HG02852 (cell line): ENCODE measurements around the gene PPP4R4.
"Not testable (repeated sequence)": the region's sequence is repeated elsewhere in the genome, so short reads cannot be mapped to it uniquely, and the experiment has no call there.

ENCODE experiments used
- ATAC-seq: cut with Tn5 transposase; IDR thresholded peaks from one replicate; pipeline ENCODE4 v1.9.1; 2021; ENCODE audit warnings: mild to moderate bottlenecking, moderate library complexity; ENCODE audit not compliant: unreplicated experiment

Gene PPP4R4

DNA sequence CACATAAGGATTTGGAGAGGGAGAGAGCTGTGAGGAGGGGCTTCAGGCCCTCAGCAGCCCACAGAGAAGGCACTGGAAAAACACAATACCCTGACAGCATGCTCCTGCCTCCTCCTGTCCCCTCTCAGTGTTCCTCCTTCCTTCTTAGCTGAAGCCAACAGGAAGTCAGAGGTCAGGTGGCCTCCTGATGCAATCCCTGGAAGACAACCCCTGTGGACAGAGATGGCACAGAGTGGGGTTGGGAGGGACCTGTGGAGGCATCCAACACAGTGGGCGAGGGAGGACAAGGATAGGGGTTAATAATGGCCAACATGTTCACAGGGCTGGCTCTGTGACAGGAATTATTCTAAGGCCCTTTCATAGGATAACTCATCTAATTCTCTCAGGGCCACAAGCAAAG, 29.4 kb upstream of the PPP4R4 start:
- ATAC-seq = no peak

- ATAC-seq = no peak
Observed at GRCh38 chr14:94145902-94146527, 28.1 kb upstream of the PPP4R4 start.

GRCh38 chr14:94152676-94153075, 21.4 kb upstream of the PPP4R4 start:
- ATAC-seq = no peak

DNA sequence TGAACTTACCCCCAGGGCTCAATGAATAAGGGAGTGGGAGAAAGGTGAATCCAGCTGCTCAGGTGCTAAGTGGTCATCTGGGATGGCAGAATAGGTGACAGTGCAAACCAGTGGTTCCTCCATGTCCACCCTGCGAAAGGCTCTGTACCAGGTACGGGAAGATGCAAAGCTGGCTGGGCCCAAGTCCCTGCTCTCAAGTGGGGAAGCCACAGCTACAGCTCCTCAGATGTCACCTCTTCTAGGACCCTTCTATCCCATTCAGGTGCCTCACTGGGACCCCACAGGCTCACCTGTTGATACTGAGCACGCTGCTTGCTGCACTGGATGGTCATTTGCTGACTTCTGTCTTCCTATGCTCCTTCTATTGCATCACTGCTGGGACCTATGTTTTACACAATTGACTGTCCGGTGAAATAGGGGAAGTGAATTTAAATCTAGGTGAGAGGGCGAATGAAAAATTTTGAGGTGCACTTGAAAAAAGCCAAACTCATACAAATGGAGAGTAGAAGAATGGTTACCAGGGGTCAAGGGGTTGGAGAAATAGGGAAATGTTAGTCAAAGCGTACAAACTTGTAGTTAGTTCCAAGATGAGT, 20.3 kb upstream of the PPP4R4 start:
- no peak for ATAC-seq

GRCh38 chr14:94156143-94156542, 18.0 kb upstream of the PPP4R4 start:
- ATAC-seq = not testable (repeated sequence)

DNA sequence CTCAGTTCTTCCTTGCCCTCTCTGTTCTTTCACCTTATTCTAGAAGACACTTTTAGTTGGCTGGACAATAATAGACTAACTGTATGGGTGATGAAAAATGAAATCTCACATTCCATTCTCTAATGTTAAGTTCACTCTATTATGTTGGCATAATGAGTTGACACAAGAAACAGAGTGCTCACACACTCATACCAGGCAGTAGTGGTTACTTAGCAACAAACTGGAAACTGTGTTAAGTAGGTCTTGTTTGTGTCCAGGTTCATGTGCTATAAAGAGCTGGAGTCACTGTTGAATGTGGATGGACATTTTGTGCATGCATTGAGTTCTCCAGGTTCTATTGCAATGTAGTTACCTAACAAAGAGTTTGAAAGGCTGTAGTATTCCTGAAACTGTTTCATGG, 16.9 kb upstream of the PPP4R4 start:
- ATAC-seq = no peak

DNA sequence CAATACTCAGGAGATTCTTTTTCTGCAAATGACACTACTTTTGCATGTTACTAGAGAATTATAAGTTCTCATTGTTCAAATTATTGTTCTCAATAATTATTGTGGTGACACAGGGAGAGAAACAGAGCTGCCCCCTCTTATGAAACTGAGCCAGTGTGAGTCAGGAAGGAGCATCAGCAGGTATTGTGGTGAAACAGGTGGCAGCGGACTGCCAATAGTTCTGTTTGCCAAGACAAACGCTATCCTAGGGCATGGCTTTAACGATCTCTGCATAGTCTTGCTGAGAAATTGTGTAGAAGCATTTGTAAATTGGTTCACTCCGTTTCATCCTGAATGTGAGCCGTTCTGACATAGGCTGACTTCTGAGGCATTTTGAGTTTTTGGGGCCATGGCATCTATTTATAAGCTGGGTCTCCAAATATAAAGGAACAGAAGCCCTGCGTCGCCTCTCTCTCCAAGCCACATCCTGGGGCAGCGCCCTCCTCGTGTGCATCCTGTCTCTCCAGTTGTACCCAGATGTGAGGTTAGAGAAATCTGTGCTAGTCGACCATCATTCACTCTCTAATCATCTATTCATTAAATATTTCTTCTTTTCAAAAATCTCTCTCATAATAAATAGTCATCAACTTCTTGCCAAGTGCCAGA, 15.8 kb upstream of the PPP4R4 start:
- ATAC-seq = no peak

DNA sequence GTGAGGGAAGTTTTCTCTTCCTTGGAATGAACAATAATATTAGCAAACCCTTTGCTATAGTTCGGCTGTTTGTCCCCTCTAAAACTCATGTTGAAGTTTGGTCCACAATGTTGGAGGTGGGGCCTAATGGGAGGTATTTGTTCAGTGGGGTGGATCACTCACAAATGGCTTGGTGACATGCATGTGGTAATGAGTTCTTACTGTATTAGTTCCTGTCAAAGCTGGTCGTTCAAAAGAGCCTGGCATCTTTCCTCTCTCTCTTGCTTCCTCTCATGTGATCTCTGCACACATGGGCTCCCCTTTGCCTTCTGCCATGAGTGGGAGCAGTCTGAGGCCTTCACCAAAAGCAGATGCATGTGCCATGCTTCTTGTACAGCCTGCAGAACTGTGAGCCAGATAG, 13.1 kb upstream of the PPP4R4 start:
- no peak for ATAC-seq

- ATAC-seq = no peak
Observed at GRCh38 chr14:94161981-94162380, 12.1 kb upstream of the PPP4R4 start.

- ATAC-seq = no peak
Observed at GRCh38 chr14:94162466-94162865, 11.7 kb upstream of the PPP4R4 start.

GRCh38 chr14:94163796-94164195, 10.3 kb upstream of the PPP4R4 start:
- no peak for ATAC-seq

DNA sequence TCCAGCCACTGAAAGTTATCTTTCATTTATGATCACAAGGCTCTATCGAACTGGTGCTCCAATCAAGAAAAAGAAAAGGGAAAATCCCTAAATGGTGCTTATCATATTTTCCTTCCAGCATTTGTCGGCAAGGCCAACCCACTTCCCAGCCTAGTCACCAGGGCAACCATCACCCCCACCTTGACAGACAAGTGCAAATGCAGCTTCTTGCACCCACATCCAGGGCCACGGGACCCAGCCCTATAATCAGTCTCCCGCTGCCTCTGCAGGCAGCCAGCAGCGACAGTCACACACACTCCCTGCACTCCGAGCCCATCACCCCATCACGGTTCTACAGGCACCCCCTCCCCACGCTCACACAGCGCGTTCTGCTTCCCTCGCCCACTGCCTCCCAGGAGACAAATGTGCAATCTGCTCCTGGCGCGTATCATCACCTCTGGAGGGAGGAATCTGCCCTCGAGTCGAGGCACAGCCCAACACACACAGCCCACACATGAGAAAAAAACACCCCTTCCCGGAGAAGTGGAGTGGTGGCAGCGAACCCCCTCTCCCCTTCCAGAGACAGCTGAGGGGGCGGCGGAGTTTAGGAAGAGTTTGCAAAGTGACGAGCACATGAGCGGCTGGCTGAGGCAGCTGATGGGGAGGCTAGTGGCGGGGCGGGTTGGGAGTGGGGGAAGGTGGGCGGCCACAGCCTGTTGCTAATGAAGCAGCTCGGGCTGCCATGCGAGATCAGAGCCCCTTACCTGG, 9.3 kb upstream of the PPP4R4 start:
- ATAC-seq = no peak

- no peak for ATAC-seq
Observed at GRCh38 chr14:94165744-94166143, 8.4 kb upstream of the PPP4R4 start.

DNA sequence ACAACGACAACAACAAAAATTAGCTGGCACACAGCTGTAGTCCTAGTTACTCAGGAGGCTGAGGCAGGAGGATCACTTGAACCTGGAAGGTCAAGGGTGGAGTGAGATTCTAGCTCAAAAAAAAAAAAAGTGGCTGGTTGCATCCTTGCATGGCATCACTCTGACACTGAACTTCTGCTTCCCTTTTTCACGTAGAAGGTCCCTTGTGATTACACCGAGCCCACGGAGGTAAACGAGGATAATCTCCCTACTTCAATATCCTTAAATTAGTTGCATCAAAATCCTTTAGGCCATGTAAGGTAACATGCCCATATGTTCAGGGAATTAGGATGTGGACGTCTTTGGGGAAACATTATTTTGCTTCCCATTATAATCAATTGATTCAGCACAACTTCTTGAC, 4.0 kb upstream of the PPP4R4 start:
- ATAC-seq = no peak

GRCh38 chr14:94171208-94171607, 2.9 kb upstream of the PPP4R4 start:
- ATAC-seq = no peak

DNA sequence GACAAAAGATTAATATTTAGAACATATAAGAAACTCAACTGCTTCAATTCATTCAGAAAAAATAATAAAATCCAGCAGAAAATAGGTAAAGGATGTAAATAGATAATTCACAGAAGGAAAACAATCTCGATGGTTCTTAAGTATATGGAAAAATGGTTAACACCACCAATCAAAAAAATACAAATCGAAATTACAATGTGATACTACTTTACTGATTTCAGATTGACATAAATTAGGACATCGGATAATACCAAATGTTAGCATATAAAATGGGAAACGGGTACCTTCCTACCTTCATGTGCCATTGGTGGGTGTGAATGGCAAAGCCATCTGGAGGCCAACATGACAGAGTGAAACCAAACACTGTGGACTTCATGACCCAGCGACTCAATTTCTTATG, 1.6 kb upstream of the PPP4R4 start:
- no peak for ATAC-seq

DNA sequence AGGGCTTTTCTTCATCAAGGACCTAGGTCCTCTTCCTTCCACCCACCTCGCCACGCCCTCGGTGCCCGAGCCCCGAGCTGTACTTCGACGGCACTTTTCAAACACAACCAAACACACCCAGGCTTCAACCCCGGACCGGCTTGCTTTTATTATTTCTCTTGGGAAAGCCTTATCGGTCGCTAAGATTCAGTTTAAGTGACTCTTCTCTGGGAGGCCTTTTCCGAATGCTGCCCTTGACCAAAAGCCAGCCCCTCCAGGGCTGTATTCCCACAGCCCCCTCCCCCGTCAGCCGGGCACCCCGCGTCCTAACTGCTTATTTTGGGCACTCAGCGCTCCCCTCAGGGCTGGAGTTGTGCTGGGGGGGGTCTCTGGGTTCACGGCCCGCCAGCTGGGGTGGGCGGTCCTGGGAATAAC, 644 bp upstream of the PPP4R4 start:
- no peak for ATAC-seq

GRCh38 chr14:94174604-94175010, 485 bp downstream of the PPP4R4 start:
- ATAC-seq = no peak

GRCh38 chr14:94175011-94175745, 1.1 kb downstream of the PPP4R4 start:
- ATAC-seq = no peak

- no peak for ATAC-seq
Observed at GRCh38 chr14:94175747-94176146, 1.6 kb downstream of the PPP4R4 start.

- no peak for ATAC-seq
Observed at GRCh38 chr14:94176808-94177207, 2.7 kb downstream of the PPP4R4 start.
